Mesodermal cell (in vitro differentiated cells): ENCODE data around the gene VDR.
"Not testable (repeated sequence)": the region's sequence is repeated elsewhere in the genome, so short reads cannot be mapped to it uniquely, and the experiment has no call there.

Source experiments
- H3K27ac ChIP-seq: 2 replicates; pipeline ENCODE4 v1.7.0; 2013; ENCODE audit warnings: mild to moderate bottlenecking, low read depth, low read length, moderate library complexity; ENCODE audit not compliant: severe bottlenecking
- H3K36me3 ChIP-seq: 2 replicates; pipeline ENCODE4 v1.7.1; 2013; ENCODE audit warnings: mild to moderate bottlenecking, low read length, moderate library complexity; ENCODE audit not compliant: control insufficient read depth, insufficient read depth
- H3K4me1 ChIP-seq: one replicate; pipeline ENCODE4 v1.7.1; 2013; ENCODE audit warnings: mild to moderate bottlenecking, low read length; ENCODE audit not compliant: insufficient read depth, control insufficient read depth, poor library complexity, severe bottlenecking
- H3K4me3 ChIP-seq: 2 replicates; pipeline ENCODE4 v1.7.0; 2013; ENCODE audit warnings: low read length, control low read depth, mild to moderate bottlenecking; ENCODE audit not compliant: insufficient read depth, poor library complexity, severe bottlenecking; ENCODE audit errors: extremely low read depth
- H3K9me3 ChIP-seq: 2 replicates; pipeline ENCODE4 v1.7.1; 2013; ENCODE audit warnings: mild to moderate bottlenecking, low read length, moderate library complexity; ENCODE audit not compliant: control insufficient read depth
- WGBS, 2 experiments: methylation state at CpG; one replicate each; pipeline ENCODE4 v1.1.5; 2013; ENCODE audit warnings: missing lambda C conversion rate in 2 of 2; ENCODE audit not compliant: insufficient coverage in 2 of 2; 5-methylcytosine and 5-hydroxymethylcytosine counted together

Gene VDR

GRCh38 chr12:47811072-47811396 lies 93.8 kb downstream of the VDR start:
- 31 to 56% methylated on average over 1 to 2 of the region's 2 CpGs for WGBS, 2 experiments
- Histone ChIP-seq H3K27ac (peak overlapping the region; percentile 94), H3K4me3 (no peak overlapping the region), H3K36me3 (peaks cover 24% of the 10 kb centered on the region), H3K4me1 (peaks cover 91% of the 10 kb centered on the region), H3K9me3 (no peaks in the 10 kb centered on the region)

DNA sequence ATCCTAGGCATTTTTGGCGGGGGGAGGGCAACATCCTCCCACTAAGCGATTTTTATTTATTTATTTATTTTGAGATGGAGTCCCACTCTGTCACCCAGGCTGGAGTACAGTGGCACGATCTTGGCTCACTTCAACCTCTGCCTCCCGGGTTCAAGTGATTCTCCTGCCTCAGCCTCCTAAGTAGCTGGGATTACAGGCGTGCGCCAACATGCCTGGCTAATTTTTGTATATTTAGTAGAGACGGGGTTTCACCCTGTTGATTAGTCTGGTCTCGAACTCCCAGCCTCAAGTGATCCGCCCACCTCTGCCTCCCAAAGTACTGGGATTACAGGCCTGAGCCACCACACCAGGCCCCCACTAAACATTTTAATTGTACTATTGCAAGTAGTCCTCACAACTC lies 95.3 kb downstream of the VDR start:
- WGBS, 2 experiments: 100% methylated on average over 4 of the region's 9 CpGs
- not testable (repeated sequence) for H3K4me3 ChIP-seq, H3K9me3 ChIP-seq
- peaks cover 90% of the 10 kb centered on the region for H3K4me1 ChIP-seq
- H3K36me3 ChIP-seq: peaks cover 26% of the 10 kb centered on the region
- peak overlapping the region; percentile 94 for H3K27ac ChIP-seq

GRCh38 chr12:47808574-47809365 lies 96.0 kb downstream of the VDR start:
- Histone ChIP-seq H3K27ac (peak overlapping the region; percentile 73), H3K36me3 (peaks cover 28% of the 10 kb centered on the region), H3K9me3 (no peaks in the 10 kb centered on the region), H3K4me3 (no peak overlapping the region), H3K4me1 (peaks cover 85% of the 10 kb centered on the region)
- 75 to 80% methylated on average over 7 of the region's 9 CpGs for WGBS, 2 experiments

GRCh38 chr12:47808050-47808449 lies 96.7 kb downstream of the VDR start:
- Histone ChIP-seq H3K36me3 (peaks cover 36% of the 10 kb centered on the region), H3K4me1 (peaks cover 84% of the 10 kb centered on the region), H3K27ac (peak overlapping the region; percentile 73), H3K9me3 (no peaks in the 10 kb centered on the region), H3K4me3 (no peak overlapping the region)
- WGBS, 2 experiments: 83 to 85% methylated on average over 6 to 7 of the region's 9 CpGs

DNA sequence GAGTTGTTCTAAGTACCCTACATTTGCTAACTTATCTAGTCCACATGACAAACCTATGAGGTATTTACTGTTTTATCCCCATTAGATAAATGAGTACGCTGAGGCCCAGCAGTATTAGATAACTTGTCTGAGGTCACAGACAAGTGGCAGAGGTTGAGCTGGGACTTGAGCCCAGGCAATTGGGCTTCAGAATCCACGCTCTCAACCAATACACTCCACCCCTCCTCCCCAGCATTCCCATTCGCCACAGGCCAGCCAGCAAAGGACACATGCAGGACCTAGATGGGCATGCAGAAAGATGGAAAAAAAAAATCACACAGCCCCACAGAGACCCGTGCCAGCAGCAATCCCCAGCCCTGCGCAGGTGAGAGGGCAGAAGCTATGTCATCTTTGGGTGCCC lies 97.5 kb downstream of the VDR start:
- Histone ChIP-seq H3K4me1 (peaks cover 88% of the 10 kb centered on the region), H3K9me3 (no peaks in the 10 kb centered on the region), H3K36me3 (peaks cover 42% of the 10 kb centered on the region), H3K27ac (no peak overlapping the region), H3K4me3 (no peak overlapping the region)
- WGBS, 2 experiments: 90 to 95% methylated on average over 3 of the region's 5 CpGs

DNA sequence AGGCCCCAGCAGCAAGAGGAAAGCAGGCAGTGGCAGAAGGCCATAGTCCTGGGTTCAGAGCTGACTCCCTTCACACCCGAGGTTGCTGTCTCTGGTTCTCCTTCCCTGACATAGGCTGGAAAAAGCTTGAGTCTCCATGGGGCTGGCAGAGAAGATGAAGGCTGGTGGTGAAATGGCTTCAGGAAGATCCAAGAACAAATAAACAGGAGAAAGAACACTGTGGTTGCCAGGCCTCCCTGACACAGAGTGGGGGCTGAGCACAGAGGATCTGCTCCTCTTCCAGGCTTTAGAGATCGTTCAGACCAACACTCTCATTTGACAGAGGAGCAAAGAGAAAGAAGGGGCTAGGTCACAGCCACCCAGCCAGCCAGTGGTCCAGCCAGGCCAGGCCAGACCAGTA lies 99.4 kb downstream of the VDR start:
- no peak overlapping the region for H3K4me3 ChIP-seq
- WGBS, 2 experiments: 90 to 100% methylated on average over 2 of the region's 2 CpGs
- H3K27ac ChIP-seq: peak overlapping the region; percentile 49
- peaks cover 75% of the 10 kb centered on the region for H3K4me1 ChIP-seq
- H3K9me3 ChIP-seq: no peaks in the 10 kb centered on the region
- H3K36me3 ChIP-seq: peaks cover 58% of the 10 kb centered on the region

DNA sequence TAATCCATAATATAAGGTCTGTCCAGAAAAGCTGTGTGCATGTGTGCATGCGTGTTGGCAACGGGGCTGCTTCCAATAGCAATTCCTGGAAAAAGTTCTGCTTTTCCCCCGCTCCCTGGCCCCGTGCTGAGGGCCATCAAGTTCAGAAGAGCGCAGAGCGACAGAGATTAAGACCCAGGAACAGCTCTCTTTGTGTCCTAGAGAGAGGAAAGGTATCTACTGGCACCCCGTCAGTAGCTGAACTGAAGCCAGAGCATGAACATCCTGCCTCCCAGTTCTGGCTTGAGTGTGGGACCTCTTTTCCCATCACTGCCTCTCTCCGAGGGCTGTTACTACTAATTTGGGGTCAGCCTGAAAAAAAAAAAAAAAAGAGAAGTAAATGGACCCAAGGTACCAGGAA lies 100.6 kb downstream of the VDR start:
- WGBS, 2 experiments: 96 to 100% methylated on average over 8 of the region's 8 CpGs
- Histone ChIP-seq H3K27ac (no peak overlapping the region), H3K36me3 (peaks cover 68% of the 10 kb centered on the region), H3K4me3 (no peak overlapping the region), H3K4me1 (peaks cover 67% of the 10 kb centered on the region), H3K9me3 (no peaks in the 10 kb centered on the region)

DNA sequence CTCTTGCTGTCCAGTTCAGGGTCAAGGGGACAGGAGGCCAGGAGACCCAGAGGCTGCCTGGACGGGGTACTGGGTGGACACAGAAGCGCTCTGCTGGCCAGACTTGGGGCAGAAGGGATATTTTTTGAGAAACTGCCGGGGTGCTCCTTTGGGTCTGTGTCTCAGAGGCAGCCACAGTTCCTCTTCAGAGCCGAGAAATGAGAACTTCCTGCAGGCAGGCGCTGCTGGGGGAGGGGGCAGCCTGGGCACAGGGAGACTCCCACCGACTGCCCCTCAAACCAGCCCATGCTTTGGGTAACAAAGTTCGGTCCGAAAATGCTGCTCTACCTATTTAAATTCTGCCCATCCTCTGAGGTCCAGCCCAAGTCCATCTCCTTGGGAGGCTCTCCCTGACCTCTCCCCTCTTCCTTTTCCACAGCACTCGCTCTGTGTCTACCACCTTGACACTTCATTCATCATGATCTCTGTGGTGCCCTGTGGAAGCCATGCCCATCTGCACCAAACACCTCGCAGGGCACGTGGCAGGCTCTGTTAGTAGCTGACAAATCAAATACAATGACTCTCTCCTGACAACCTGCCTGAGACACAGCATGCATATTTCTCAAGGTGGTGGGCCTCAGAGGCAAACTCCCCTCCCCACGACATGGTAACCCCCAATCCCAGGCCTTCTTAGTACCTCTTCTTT lies 101.5 kb downstream of the VDR start:
- WGBS, 2 experiments: 85 to 91% methylated on average over 8 to 12 of the region's 12 CpGs
- Histone ChIP-seq H3K36me3 (peaks cover 76% of the 10 kb centered on the region), H3K4me3 (no peak overlapping the region), H3K4me1 (peaks cover 58% of the 10 kb centered on the region), H3K9me3 (no peaks in the 10 kb centered on the region), H3K27ac (no peak overlapping the region)

- Histone ChIP-seq H3K4me3 (no peak overlapping the region), H3K9me3 (no peaks in the 10 kb centered on the region), H3K4me1 (peaks cover 48% of the 10 kb centered on the region), H3K36me3 (peaks cover 86% of the 10 kb centered on the region), H3K27ac (peak overlapping the region; percentile 29)
- WGBS, 2 experiments: 73 to 79% methylated on average over 3 to 5 of the region's 5 CpGs
Measured at GRCh38 chr12:47802312-47802711, 102.5 kb downstream of the VDR start.

GRCh38 chr12:47801904-47802246 lies 102.9 kb downstream of the VDR start:
- 85 to 89% methylated on average over 5 to 8 of the region's 9 CpGs for WGBS, 2 experiments
- Histone ChIP-seq H3K4me3 (no peak overlapping the region), H3K9me3 (no peaks in the 10 kb centered on the region), H3K36me3 (peaks cover 89% of the 10 kb centered on the region), H3K27ac (peak overlapping the region; percentile 29), H3K4me1 (peaks cover 44% of the 10 kb centered on the region)
